CD14-positive monocyte (primary cell): ENCODE results near the gene EMC10. TPM values are rescaled to one million over a fixed set of nuclear protein-coding genes. Genes with fewer than 3 reads are reported as not detected.

ENCODE experiments used
- DNase-seq, 3 donors: peaks; one replicate each; pipeline ENCODE4 v3.0.0-alpha.2; 2011 to 2022
- H2AFZ ChIP-seq: 2 replicates; pipeline ENCODE4 v1.6.0; 2012; ENCODE audit warnings: mild to moderate bottlenecking, low read depth, low read length, inconsistent platforms; ENCODE audit not compliant: insufficient read depth, poor library complexity, severe bottlenecking
- H3K27ac ChIP-seq, 2 donors: 1 replicate in 1 of 2; 2 replicates in 1 of 2; pipeline ENCODE4 v1.5.1; 2012 to 2013; ENCODE audit warnings: low read length in 2 of 2, control low read depth in 1 of 2, inconsistent platforms in 1 of 2, low read depth in 1 of 2, mild to moderate bottlenecking in 1 of 2
- H3K27me3 ChIP-seq, 2 donors: one replicate each; pipeline versions ENCODE4 v1.6.0 to v1.6.1; 2011 to 2013; ENCODE audit warnings: low read length in 2 of 2; ENCODE audit not compliant: control insufficient read depth in 2 of 2, insufficient read depth in 2 of 2
- H3K36me3 ChIP-seq, 2 donors: replicated peaks in 1 of 2; 1 replicate in 1 of 2; 2 replicates in 1 of 2; pipeline versions ENCODE4 v1.5.1 to v1.6.1; 2012 to 2013; ENCODE audit warnings: low read length in 2 of 2, control low read depth in 1 of 2, inconsistent platforms in 1 of 2, mild to moderate bottlenecking in 1 of 2; ENCODE audit not compliant: insufficient read depth in 2 of 2, control insufficient read depth in 1 of 2
- H3K4me1 ChIP-seq, 2 donors: 1 replicate in 1 of 2; 2 replicates in 1 of 2; pipeline versions ENCODE4 v1.5.1 to v1.6.1; 2012 to 2013; ENCODE audit warnings: low read length in 2 of 2, control low read depth in 1 of 2, inconsistent platforms in 1 of 2, mild to moderate bottlenecking in 1 of 2, moderate library complexity in 1 of 2; ENCODE audit not compliant: insufficient read depth in 2 of 2, control insufficient read depth in 1 of 2
- H3K4me2 ChIP-seq: replicated peaks from 2 replicates; pipeline ENCODE3; 2012; ENCODE audit warnings: low read length, moderate library complexity, mild to moderate bottlenecking; ENCODE audit not compliant: poor library complexity, severe bottlenecking; ENCODE audit errors: extremely low read depth
- H3K4me3 ChIP-seq, 3 experiments: fragments of 200-600 bp in 1 of 3; sonication (generic) in 1 of 3; replicated peaks in 1 of 3; 1 replicate in 2 of 3; 2 replicates in 1 of 3; pipeline ENCODE4 v1.5.1; 2011 to 2013; ENCODE audit warnings: low read length in 3 of 3, mild to moderate bottlenecking in 3 of 3, control low read depth in 2 of 3, low read depth in 2 of 3, inconsistent platforms in 1 of 3, moderate library complexity in 1 of 3
- H3K79me2 ChIP-seq: 2 replicates; pipeline ENCODE4 v1.6.0; 2012; ENCODE audit warnings: mild to moderate bottlenecking, control low read depth, inconsistent platforms, low read length, moderate library complexity; ENCODE audit not compliant: insufficient read depth
- H3K9ac ChIP-seq: 2 replicates; pipeline ENCODE4 v1.6.0; 2017; ENCODE audit warnings: low read length, mild to moderate bottlenecking; ENCODE audit not compliant: insufficient read depth, poor library complexity, severe bottlenecking
- H3K9me3 ChIP-seq, 2 donors: replicated peaks in 1 of 2; 1 replicate in 1 of 2; 2 replicates in 1 of 2; pipeline versions ENCODE4 v1.5.1 to v1.6.1; 2012 to 2013; ENCODE audit warnings: low read length in 2 of 2, control low read depth in 1 of 2; ENCODE audit not compliant: control insufficient read depth in 1 of 2, insufficient read depth in 1 of 2
- H4K20me1 ChIP-seq: 2 replicates; pipeline ENCODE4 v1.6.0; 2012; ENCODE audit warnings: mild to moderate bottlenecking, low read length, control low read depth, moderate library complexity; ENCODE audit not compliant: insufficient read depth
- H3K27ac Mint-ChIP-seq, 7 donors: one replicate each; pipeline ENCODE4 v1.8.0; 2020; ENCODE audit warnings: mild to moderate bottlenecking in 7 of 7, mixed read lengths in 7 of 7, moderate library complexity in 6 of 7, inconsistent platforms in 2 of 7
- H3K27me3 Mint-ChIP-seq, 3 donors: one replicate each; pipeline ENCODE4 v1.8.0; 2021 to 2022; ENCODE audit warnings: low read depth in 3 of 3, mild to moderate bottlenecking in 3 of 3, mixed read lengths in 3 of 3, moderate library complexity in 3 of 3, inconsistent platforms in 1 of 3
- H3K36me3 Mint-ChIP-seq, 2 donors: one replicate each; pipeline ENCODE4 v1.8.0; 2020; ENCODE audit warnings: mixed read lengths in 2 of 2, inconsistent platforms in 1 of 2, mild to moderate bottlenecking in 1 of 2
- H3K4me1 Mint-ChIP-seq: one replicate; pipeline ENCODE4 v1.8.0; 2020; ENCODE audit warnings: mild to moderate bottlenecking, mixed read lengths
- H3K4me3 Mint-ChIP-seq, 2 donors: one replicate each; pipeline ENCODE4 v1.8.0; 2020; ENCODE audit warnings: mild to moderate bottlenecking in 2 of 2, mixed read lengths in 2 of 2, moderate library complexity in 1 of 2
- H3K9me3 Mint-ChIP-seq, 7 donors: one replicate each; pipeline ENCODE4 v1.8.0; 2020 to 2022; ENCODE audit warnings: mixed read lengths in 7 of 7, mild to moderate bottlenecking in 6 of 7, moderate library complexity in 6 of 7, inconsistent platforms in 2 of 7
- CTCF ChIP-seq: fragments of 200-600 bp; IDR thresholded peaks from one replicate; pipeline ENCODE4 v1.8.0; 2022; ENCODE audit warnings: antibody characterized with exemption, mild to moderate bottlenecking
- WGBS: methylation state at CpG from one replicate; pipeline ENCODE4 v1.1.5; 2013; ENCODE audit warnings: missing lambda C conversion rate; ENCODE audit not compliant: insufficient coverage; 5-methylcytosine and 5-hydroxymethylcytosine counted together
- intact Hi-C, 2 donors: fragments of 100-400 bp; cut with micrococcal nuclease; formaldehyde crosslinking; loops; one replicate each; pipeline versions ENCODE4 v1.15.0 to v1.15.1; 2023
- polyA plus RNA-seq, 3 donors: library from polyadenylated mRNA; depleted of rRNA in 1 of 3; unstranded in 2 of 3; stranded (reverse) in 1 of 3; fragments of 300-500 nt in 2 of 3; fragments of >200 nt in 1 of 3; fragmentation: Illumina TruSeq in 2 of 3; gene quantifications; 1 replicate in 2 of 3; 2 replicates in 1 of 3; pipeline ENCODE4 v1.2.3, GENCODE V29; 2012 to 2021

EMC10 gene
- polyA plus RNA-seq, 3 donors, result 8.5 to 50.4 (median 9.3) TPM

GRCh38 chr19:50462970-50463369 is 13.3 kb upstream of the EMC10 start:
- Mint-ChIP-seq H3K27ac (no peak overlapping the region), H3K4me1 (peaks cover 5% of the 10 kb centered on the region), H3K9me3 (peaks cover 0 to 4% (median 0%) of the 10 kb centered on the region in 7 donors), H3K36me3 (no peaks in the 10 kb centered on the region), H3K27me3 (peaks cover 12 to 30% (median 13%) of the 10 kb centered on the region in 3 donors), H3K4me3 (no peak overlapping the region)
- DNase-seq, result no peak
- Histone ChIP-seq H2AFZ (no peak overlapping the region), H3K4me3 (no peak overlapping the region), H3K4me2 (no peak overlapping the region), H3K36me3 (no peaks in the 10 kb centered on the region), H3K4me1 (no peaks in the 10 kb centered on the region), H3K9me3 (no peaks in the 10 kb centered on the region), H4K20me1 (no peaks in the 10 kb centered on the region), H3K9ac (no peak overlapping the region), H3K79me2 (no peaks in the 10 kb centered on the region), H3K27me3 (peaks cover 0 to 7% of the 10 kb centered on the region in 2 donors), H3K27ac (no peak overlapping the region)
- intact Hi-C loops, result loop anchor here in 1 of 2 donors (2.0 kb wide), 1 partner anchor 94 kb away; no protein-coding TSS in a partner anchor
- no peak for TF ChIP-seq CTCF
- WGBS, result 72% methylated on average over 3 of the region's 7 CpGs

- Mint-ChIP-seq H3K36me3 (no peaks in the 10 kb centered on the region), H3K27me3 (peaks cover 7 to 20% (median 8%) of the 10 kb centered on the region in 3 donors), H3K9me3 (no peaks in the 10 kb centered on the region), H3K4me3 (no peak overlapping the region), H3K27ac (no peak overlapping the region), H3K4me1 (peaks cover 5% of the 10 kb centered on the region)
- Histone ChIP-seq H3K36me3 (no peaks in the 10 kb centered on the region), H3K27me3 (peaks cover 0 to 2% of the 10 kb centered on the region in 2 donors), H3K9me3 (no peaks in the 10 kb centered on the region), H3K9ac (no peak overlapping the region), H3K4me2 (no peak overlapping the region), H4K20me1 (no peaks in the 10 kb centered on the region), H3K4me3 (no peak overlapping the region), H2AFZ (no peak overlapping the region), H3K79me2 (no peaks in the 10 kb centered on the region), H3K27ac (no peak overlapping the region), H3K4me1 (no peaks in the 10 kb centered on the region)
- 87% methylated on average over 18 of the region's 19 CpGs for WGBS
- DNase-seq, result no peak
- intact Hi-C loops, result no loop called here
- no peak for TF ChIP-seq CTCF
These were observed 12.0 kb upstream of the EMC10 start for GRCh38 chr19:50464348-50464747.
